Cardiac fibroblast (primary cell): Measurements from ENCODE around the gene CPHXL2.
A peak's percentile ranks its signal among the peaks of the same experiment; 100 is the strongest.

Experiments
- DNase-seq, 2 donors: peaks; one replicate each; pipeline versions ENCODE4 v3.0.0 to v3.0.0-alpha.2; 2010; ENCODE audit warnings: low read depth in 2 of 2
- H3K4me3 ChIP-seq, 2 donors: replicated peaks in 1 of 2; 1 replicate in 1 of 2; 2 replicates in 1 of 2; pipeline ENCODE4 v1.5.1; 2011; ENCODE audit warnings: low read depth in 2 of 2, low read length in 2 of 2, mild to moderate bottlenecking in 2 of 2, moderate library complexity in 1 of 2
- CTCF ChIP-seq: IDR thresholded peaks from one replicate; pipeline ENCODE4 v1.5.1; 2011; ENCODE audit warnings: low read depth, mild to moderate bottlenecking, low read length, inconsistent platforms

CPHXL2 gene

DNA sequence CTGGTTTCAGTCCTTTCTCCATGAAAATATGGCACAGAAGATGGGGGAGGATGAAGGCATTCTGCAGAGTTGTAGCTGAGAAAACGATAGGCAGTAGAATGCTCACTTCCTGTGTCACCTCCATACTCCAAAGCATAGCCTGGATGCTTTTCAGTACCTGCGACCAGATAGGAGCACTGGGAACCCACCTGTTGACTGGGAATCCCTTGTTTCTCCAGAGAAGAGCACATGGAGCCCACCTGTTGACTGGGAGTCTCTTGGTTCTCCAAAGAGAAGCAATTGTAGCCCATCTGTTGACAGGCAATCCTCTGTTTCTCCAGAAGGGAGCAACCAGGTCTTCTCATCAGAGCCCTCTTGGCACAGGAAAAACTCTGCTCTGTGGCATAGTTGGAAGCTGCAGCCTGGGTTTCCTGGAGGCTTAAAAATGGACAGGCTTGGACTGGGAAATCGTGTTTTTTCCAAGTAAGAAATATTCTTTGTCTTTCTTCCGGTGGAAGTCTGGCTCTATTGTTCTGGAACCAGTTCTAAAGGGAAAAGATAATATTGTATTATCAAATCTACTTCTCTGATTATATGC is 16.0 kb downstream of the CPHXL2 start:
- TF ChIP-seq CTCF, result no peak
- H3K4me3 ChIP-seq, result no peak overlapping the region
- DNase-seq, result peak in 1 of 2 donors; percentile 27

DNA sequence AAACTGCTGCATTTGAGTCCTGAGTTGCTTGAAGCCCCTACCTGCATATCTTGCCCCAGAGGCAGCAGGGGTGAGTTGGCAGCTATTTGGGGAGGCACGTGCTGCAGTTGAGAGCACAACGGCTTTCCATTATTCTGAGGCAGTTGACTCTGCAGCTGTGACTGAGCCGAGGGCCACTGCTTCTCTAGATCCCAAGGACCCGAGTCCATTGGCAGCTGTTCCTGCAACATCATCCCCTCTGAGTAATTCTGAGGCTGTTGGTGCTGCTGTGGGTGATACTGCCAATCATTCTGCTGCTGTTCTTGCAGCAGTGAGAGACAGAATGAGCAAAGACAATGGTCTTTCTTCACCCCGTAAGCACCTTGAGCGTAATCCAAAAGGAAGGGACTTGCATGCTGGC is 16.5 kb downstream of the CPHXL2 start:
- no peak for TF ChIP-seq CTCF
- DNase-seq, result no peak
- H3K4me3 ChIP-seq, result no peak overlapping the region

GRCh38 chr16:75658175-75658574 is 18.6 kb downstream of the CPHXL2 start:
- no peak for TF ChIP-seq CTCF
- no peak overlapping the region for H3K4me3 ChIP-seq
- no peak for DNase-seq

DNA sequence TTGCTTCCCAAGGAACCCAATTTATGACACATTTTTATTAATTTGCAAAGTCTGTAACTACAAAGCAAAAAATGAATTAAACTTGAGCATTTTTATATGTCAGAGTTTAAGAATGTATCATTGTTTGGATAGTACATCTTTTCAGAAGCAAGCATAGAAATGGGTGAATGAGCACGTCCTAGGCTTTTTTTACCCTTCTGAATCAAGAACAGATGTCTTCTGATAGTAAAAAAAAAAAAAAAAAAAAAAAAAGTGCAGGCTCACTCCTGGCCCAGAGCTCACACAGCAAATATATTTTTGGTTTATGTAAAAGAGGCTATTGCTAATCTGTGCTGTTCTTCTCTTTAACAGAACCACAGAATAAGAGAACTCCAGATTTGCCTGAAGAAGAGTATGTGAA is 22.9 kb downstream of the CPHXL2 start:
- H3K4me3 ChIP-seq, result no peak overlapping the region
- no peak for TF ChIP-seq CTCF

GRCh38 chr16:75648265-75649076 is 28.3 kb downstream of the CPHXL2 start:
- peak; percentile 75 to 78 for DNase-seq
- H3K4me3 ChIP-seq, result peak overlapping the region; percentile 98 to 100
- no peak for TF ChIP-seq CTCF

More for the DNA sequence above, 22.9 kb downstream of the CPHXL2 start:
- peak in 1 of 2 donors; percentile 57 for DNase-seq

DNA sequence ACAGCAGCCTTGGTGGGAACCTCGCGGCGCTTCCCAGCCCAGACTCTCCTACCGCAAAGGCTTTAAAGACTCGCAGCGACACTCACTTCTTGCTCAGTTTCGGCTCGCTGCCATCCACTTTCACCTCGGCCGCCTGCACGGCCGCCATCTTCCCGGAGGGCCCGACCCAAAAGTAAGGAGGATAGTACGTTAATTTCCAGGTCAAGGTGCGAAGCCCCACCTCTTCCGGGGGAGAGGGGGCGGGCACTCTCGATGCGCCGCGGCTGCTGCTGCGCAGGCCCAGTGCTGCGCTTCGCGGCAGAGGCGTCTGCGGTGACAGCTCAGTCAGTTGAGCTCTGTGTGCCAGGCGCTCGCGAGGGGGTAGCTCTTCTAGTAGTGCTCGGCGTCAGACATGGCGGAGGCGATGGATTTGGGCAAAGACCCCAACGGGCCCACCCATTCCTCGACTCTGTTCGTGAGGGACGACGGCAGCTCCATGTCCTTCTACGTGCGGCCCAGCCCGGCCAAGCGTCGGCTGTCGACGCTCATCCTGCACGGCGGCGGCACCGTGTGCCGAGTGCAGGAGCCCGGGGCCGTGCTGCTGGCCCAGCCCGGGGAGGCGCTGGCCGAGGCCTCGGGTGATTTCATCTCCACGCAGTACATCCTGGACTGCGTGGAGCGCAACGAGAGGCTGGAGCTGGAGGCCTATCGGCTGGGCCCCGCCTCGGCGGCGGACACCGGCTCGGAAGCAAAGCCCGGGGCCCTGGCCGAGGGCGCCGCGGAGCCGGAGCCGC is 29.1 kb downstream of the CPHXL2 start, which contains the start of the genes KARS1 and TERF2IP:
TSS of gene KARS1 (minus strand) at position 174 of the 773 bp plus-strand sequence. CDS start at position 148, 26 bp downstream.
TSS of gene TERF2IP (plus strand) at position 282 of the 773 bp plus-strand sequence. CDS start at position 392, 110 bp downstream.
- TF ChIP-seq CTCF, result no peak
- peak; percentile 91 to 93 for DNase-seq
- peak within 1 kb of the TSS; percentile 98 to 100 for H3K4me3 ChIP-seq
